HepG2 (cell line): ENCODE results near the gene RABL6. TPM values are rescaled to one million over a fixed set of nuclear protein-coding genes. Genes with fewer than 3 reads are reported as not detected.

Source experiments
- AGO1 ChIP-seq: fragments of 200-400 bp; formaldehyde crosslinking; IDR thresholded peaks from 2 replicates; pipeline ENCODE4 v1.6.1; 2017; ENCODE audit warnings: mild to moderate bottlenecking, low read depth, low read length, moderate library complexity; ENCODE audit not compliant: poor library complexity, severe bottlenecking
- AGO2 ChIP-seq: fragments of 200-400 bp; formaldehyde crosslinking; optimal IDR thresholded peaks from 2 replicates; pipeline ENCODE3; 2017; ENCODE audit warnings: mild to moderate bottlenecking, low read depth, low read length, moderate library complexity
- AKAP8 ChIP-seq: sonication (generic); formaldehyde crosslinking; IDR thresholded peaks from 2 replicates; pipeline ENCODE4 v1.5.1; 2020; ENCODE audit warnings: mild to moderate bottlenecking, missing genetic modification reagents
- CC2D1A ChIP-seq: sonication (generic); formaldehyde crosslinking; IDR thresholded peaks from 2 replicates; pipeline ENCODE4 v1.8.1; 2023; ENCODE audit warnings: mild to moderate bottlenecking, missing genetic modification reagents
- CENPT ChIP-seq: sonication (generic); formaldehyde crosslinking; IDR thresholded peaks from 2 replicates; pipeline ENCODE4 v1.8.0; 2022; ENCODE audit warnings: low read depth, mild to moderate bottlenecking, moderate library complexity, missing genetic modification reagents
- FOSL1 ChIP-seq: sonication (generic); formaldehyde crosslinking; IDR thresholded peaks from 2 replicates; pipeline ENCODE4 v1.9.0; 2021; ENCODE audit warnings: missing genetic modification reagents, borderline replicate concordance
- GFI1 ChIP-seq: sonication (generic); formaldehyde crosslinking; IDR thresholded peaks from 2 replicates; pipeline ENCODE4 v1.5.0; 2020; ENCODE audit warnings: missing genetic modification reagents, mild to moderate bottlenecking, borderline replicate concordance
- KDM2A ChIP-seq: sonication (generic); formaldehyde crosslinking; IDR thresholded peaks from 2 replicates; pipeline ENCODE4 v1.4.0; 2020; ENCODE audit warnings: low read depth, missing genetic modification reagents, borderline replicate concordance
- KLF11 ChIP-seq: IDR thresholded peaks from 2 replicates; pipeline ENCODE4 v1.6.1; 2016; ENCODE audit warnings: missing compliant biosample characterization
- POLR2A ChIP-seq, 2 experiments: IDR thresholded peaks; 2 replicates each; pipeline ENCODE4 v1.6.1; 2011; ENCODE audit warnings: low read depth in 2 of 2, low read length in 2 of 2, mild to moderate bottlenecking in 1 of 2, moderate library complexity in 1 of 2; ENCODE audit not compliant: insufficient read depth in 1 of 2
- POLR2AphosphoS5 ChIP-seq: IDR thresholded peaks from 2 replicates; pipeline ENCODE4 v1.6.1; 2012; ENCODE audit warnings: low read depth, low read length
- POLR2G ChIP-seq: fragments of 200-400 bp; formaldehyde crosslinking; IDR thresholded peaks from 2 replicates; pipeline ENCODE4 v1.6.1; 2018; ENCODE audit warnings: mild to moderate bottlenecking, low read depth, low read length, moderate library complexity
- RBFOX2 ChIP-seq: fragments of 200-400 bp; formaldehyde crosslinking; IDR thresholded peaks from 2 replicates; pipeline ENCODE4 v1.6.1; 2017; ENCODE audit warnings: low read depth, mild to moderate bottlenecking, low read length
- TAF15 ChIP-seq: fragments of 200-400 bp; formaldehyde crosslinking; IDR thresholded peaks from one replicate; pipeline ENCODE4 v1.6.1; 2018; ENCODE audit warnings: mild to moderate bottlenecking, low read depth, low read length; ENCODE audit not compliant: poor library complexity, severe bottlenecking
- ZNF776 ChIP-seq: sonication (generic); formaldehyde crosslinking; IDR thresholded peaks from 2 replicates; pipeline ENCODE4 v1.4.0; 2020; ENCODE audit warnings: mild to moderate bottlenecking, missing genetic modification reagents
- polyA plus RNA-seq, 8 experiments: library from polyadenylated mRNA; depleted of rRNA in 3 of 8; stranded (reverse) in 7 of 8; unstranded in 1 of 8; fragments of >200 nt; fragmentation: Illumina TruSeq in 4 of 8; extraction: Trizol in 4 of 8; gene quantifications; 2 replicates each; pipeline versions ENCODE4 v1.2.1 to v1.2.3, GENCODE V29; 2011 to 2016; ENCODE audit warnings: low read depth in 4 of 8, missing spikeins in 1 of 8, mixed read lengths in 1 of 8; ENCODE audit not compliant: insufficient read depth in 1 of 8
- total RNA-seq, 5 experiments: library from RNA; depleted of rRNA; stranded (reverse); fragments of >200 nt; fragmentation: Illumina TruSeq; extraction: Trizol; gene quantifications; 2 replicates each; pipeline ENCODE4 v1.2.3, GENCODE V29; 2016; ENCODE audit warnings: low read depth in 1 of 5
- TF ChIP-seq, protein P1 (sequence below): sonication (generic); formaldehyde crosslinking; conservative IDR thresholded peaks from 2 replicates; pipeline ENCODE4 v1.8.0; 2022; ENCODE audit warnings: mild to moderate bottlenecking, moderate library complexity, missing genetic modification reagents
- TF ChIP-seq, protein P2 (sequence below): IDR thresholded peaks from 2 replicates; pipeline ENCODE4 v1.6.1; 2016; ENCODE audit warnings: missing biosample characterization, missing genetic modification reagents, low read depth
- TF ChIP-seq, protein P3 (sequence below): sonication (generic); formaldehyde crosslinking; IDR thresholded peaks from 2 replicates; pipeline ENCODE4 v1.8.1; 2023; ENCODE audit warnings: missing genetic modification reagents, inconsistent platforms, borderline replicate concordance

The RABL6 gene
- total and polyA plus RNA-seq, 2 of the 13 experiments (the other 11 are each of a cell fraction or from before 2014, with no cell fraction given) = 81.5 to 125 TPM

DNA sequence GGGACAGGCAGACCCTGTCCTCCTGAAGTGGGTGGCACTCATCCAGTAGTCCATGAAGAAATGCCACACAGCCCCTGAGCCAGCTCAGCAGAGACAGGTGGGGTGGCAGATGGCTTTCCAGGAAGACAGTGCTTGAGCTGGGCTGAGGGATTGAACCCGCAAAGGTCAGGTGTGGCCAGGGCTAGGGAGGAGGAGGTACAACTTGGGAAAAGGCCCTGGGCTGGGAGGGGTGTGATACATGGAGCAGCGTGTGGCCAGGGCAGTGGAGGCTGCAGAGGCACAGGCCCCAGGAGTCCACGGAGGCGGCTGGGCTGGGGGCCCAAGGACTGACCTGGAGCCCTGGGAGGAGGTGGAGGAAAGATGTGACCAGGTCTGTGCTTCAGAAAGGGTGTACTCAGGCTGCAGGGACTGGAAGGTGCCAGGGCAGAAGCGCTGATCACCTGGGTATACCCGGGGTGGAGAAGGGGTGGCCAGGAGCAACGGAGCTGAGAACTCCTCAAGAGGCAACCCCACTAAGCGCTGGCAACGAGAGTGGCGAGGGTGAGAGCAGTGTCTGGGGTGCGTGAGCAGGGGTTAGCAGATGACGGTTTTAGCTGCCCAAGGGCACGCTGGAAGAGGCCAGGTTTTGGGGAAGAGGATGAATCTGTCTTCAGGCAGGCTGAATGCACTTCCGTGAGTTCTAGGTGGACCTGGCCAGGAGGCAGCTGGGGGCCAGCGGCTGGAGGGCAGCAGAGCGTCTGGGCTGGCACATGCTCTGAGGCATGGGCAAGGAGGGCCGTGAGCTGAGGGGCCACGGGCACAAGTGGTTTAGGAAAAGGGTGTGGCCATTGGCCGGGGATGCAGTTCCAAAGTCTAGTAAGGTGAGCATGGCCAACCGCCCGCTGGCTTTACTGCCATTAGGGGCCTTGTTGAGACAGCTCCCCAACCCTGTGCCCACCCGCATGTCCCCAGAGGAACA is 3.9 kb upstream of the RABL6 start (continued):
- TF ChIP-seq, protein P1, sequence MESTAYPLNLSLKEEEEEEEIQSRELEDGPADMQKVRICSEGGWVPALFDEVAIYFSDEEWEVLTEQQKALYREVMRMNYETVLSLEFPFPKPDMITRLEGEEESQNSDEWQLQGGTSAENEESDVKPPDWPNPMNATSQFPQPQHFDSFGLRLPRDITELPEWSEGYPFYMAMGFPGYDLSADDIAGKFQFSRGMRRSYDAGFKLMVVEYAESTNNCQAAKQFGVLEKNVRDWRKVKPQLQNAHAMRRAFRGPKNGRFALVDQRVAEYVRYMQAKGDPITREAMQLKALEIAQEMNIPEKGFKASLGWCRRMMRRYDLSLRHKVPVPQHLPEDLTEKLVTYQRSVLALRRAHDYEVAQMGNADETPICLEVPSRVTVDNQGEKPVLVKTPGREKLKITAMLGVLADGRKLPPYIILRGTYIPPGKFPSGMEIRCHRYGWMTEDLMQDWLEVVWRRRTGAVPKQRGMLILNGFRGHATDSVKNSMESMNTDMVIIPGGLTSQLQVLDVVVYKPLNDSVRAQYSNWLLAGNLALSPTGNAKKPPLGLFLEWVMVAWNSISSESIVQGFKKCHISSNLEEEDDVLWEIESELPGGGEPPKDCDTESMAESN (CRISPR knock-in tag) = no peak
- TF ChIP-seq ZNF776 = 0 out of 2 replicates have a peak, but pooled peaks have one; percentile 15
- peak; percentile 96 for TF ChIP-seq AGO1
- no peak for TF ChIP-seq KLF11 (CRISPR knock-in tag)
- 0 out of 2 replicates have a peak, but pooled peaks have one; percentile 23 for TF ChIP-seq KDM2A (CRISPR knock-in tag)
- TF ChIP-seq POLR2A (IDR thresholded peaks at IDR 0.05; ENCODE audit: insufficient read depth in 1 of 2, low read depth in 2 of 2, low read length in 2 of 2) = peak in 1 of 2 experiments; percentile 16; a peak in 1 of 4 replicates
- TF ChIP-seq, protein P2, sequence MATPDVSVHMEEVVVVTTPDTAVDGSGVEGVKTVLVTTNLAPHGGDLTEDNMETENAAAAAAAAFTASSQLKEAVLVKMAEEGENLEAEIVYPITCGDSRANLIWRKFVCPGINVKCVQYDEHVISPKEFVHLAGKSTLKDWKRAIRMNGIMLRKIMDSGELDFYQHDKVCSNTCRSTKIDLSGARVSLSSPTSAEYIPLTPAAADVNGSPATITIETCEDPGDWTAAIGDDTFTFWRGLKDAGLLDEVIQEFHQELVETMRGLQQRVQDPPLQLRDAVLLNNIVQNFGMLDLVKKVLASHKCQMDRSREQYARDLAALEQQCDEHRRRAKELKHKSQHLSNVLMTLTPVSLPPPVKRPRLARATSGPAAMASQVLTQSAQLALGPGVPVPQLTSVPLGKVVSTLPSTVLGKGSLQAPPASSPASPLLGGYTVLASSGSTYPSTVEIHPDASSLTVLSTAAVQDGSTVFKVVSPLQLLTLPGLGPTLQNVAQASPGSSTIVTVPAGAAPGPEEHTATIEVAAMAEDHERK (CRISPR knock-in tag) = no peak
- peak; percentile 37; the same call in 1 of the 2 replicates for TF ChIP-seq POLR2G
- no peak for TF ChIP-seq CC2D1A (CRISPR knock-in tag)
- TF ChIP-seq GFI1 = no peak
- 0 out of 2 replicates have a peak, but pooled peaks have one; percentile 16 for TF ChIP-seq CENPT (CRISPR knock-in tag)
- peak; percentile 11 for TF ChIP-seq TAF15
- peak; percentile 91 for TF ChIP-seq AKAP8 (CRISPR knock-in tag)
- TF ChIP-seq AGO2 = peak; percentile 67
- peak; percentile 34; the same call in 1 of the 2 replicates for TF ChIP-seq POLR2AphosphoS5
- TF ChIP-seq, protein P3, sequence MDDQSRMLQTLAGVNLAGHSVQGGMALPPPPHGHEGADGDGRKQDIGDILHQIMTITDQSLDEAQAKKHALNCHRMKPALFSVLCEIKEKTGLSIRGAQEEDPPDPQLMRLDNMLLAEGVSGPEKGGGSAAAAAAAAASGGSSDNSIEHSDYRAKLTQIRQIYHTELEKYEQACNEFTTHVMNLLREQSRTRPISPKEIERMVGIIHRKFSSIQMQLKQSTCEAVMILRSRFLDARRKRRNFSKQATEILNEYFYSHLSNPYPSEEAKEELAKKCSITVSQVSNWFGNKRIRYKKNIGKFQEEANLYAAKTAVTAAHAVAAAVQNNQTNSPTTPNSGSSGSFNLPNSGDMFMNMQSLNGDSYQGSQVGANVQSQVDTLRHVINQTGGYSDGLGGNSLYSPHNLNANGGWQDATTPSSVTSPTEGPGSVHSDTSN = peak; percentile 40; the same call in 1 of the 2 replicates
- peak; percentile 74 for TF ChIP-seq RBFOX2
- no peak for TF ChIP-seq FOSL1 (CRISPR knock-in tag)
